ENCODE data around the gene SPG7. TPM values are rescaled to one million over a fixed set of nuclear protein-coding genes. Genes with fewer than 3 reads are reported as not detected.

The SPG7 gene
- total RNA-seq, 1 experiment from 2014 or later = 160 TPM

GRCh38 chr16:89583895-89584644, 75.9 kb downstream of the SPG7 start:
- no peaks in the 10 kb centered on the region for H3K27me3 ChIP-seq (ENCODE audit: insufficient read depth, low read depth)
- intact Hi-C loops (cut with micrococcal nuclease; ENCODE audit: unreplicated experiment) = no loop called here
- no peaks in the 10 kb centered on the region for H3K9me2 ChIP-seq (ENCODE audit: insufficient read depth)
- H3K9me3 ChIP-seq (ENCODE audit: insufficient read depth, low read depth) = no peaks in the 10 kb centered on the region
- H3K4me3 ChIP-seq = no peak overlapping the region
- no peak overlapping the region for H2AFZ ChIP-seq
- TF ChIP-seq EZH2 (IDR thresholded peaks at IDR 0.05; ENCODE audit: low read depth) (no peak), CTCF (conservative IDR thresholded peaks at IDR 0.05) (no peak)
- POLR2A ChIA-PET (ENCODE audit: unreplicated experiment) = no interaction called here
- H3K79me2 ChIP-seq (ENCODE audit: low read depth) = no peaks in the 10 kb centered on the region
- CTCF ChIA-PET = no interaction called here
- no peak overlapping the region for H3K27ac ChIP-seq
- peaks cover 29% of the 10 kb centered on the region for H3F3A ChIP-seq (ENCODE audit: insufficient read depth, low read depth)
- DNase-seq = no peak
- no peaks in the 10 kb centered on the region for H4K20me1 ChIP-seq (ENCODE audit: insufficient read depth)
- peaks cover 22% of the 10 kb centered on the region for H3K4me1 ChIP-seq (replicated peaks; ENCODE audit: insufficient read depth)
- H3K36me3 ChIP-seq (ENCODE audit: low read depth) = peaks cover 4% of the 10 kb centered on the region
- no TSS peak for BruUV-seq (replicated peaks)
- H3K4me2 ChIP-seq = no peak overlapping the region

GRCh38 chr16:89584768-89585549, 76.8 kb downstream of the SPG7 start:
- TF ChIP-seq CTCF (conservative IDR thresholded peaks at IDR 0.05) (no peak), EZH2 (IDR thresholded peaks at IDR 0.05; ENCODE audit: low read depth) (no peak)
- H3K36me3 ChIP-seq (ENCODE audit: low read depth) = no peaks in the 10 kb centered on the region; the same call in 1 of the 2 replicates
- no peak overlapping the region for H2AFZ ChIP-seq
- peaks cover 26% of the 10 kb centered on the region for H3F3A ChIP-seq (ENCODE audit: insufficient read depth, low read depth)
- no peak overlapping the region for H3K27ac ChIP-seq
- H3K4me3 ChIP-seq = no peak overlapping the region
- DNase-seq = no peak
- no peak overlapping the region for H3K4me2 ChIP-seq
- BruUV-seq (replicated peaks) = no TSS peak
- POLR2A ChIA-PET (ENCODE audit: unreplicated experiment) = no interaction called here
- CTCF ChIA-PET = no interaction called here
- no peaks in the 10 kb centered on the region for H3K27me3 ChIP-seq (ENCODE audit: insufficient read depth, low read depth)
- H3K79me2 ChIP-seq (ENCODE audit: low read depth) = no peaks in the 10 kb centered on the region
- no peaks in the 10 kb centered on the region for H4K20me1 ChIP-seq (ENCODE audit: insufficient read depth)
- intact Hi-C loops (cut with micrococcal nuclease; ENCODE audit: unreplicated experiment) = no loop called here
- no peaks in the 10 kb centered on the region for H3K9me2 ChIP-seq (ENCODE audit: insufficient read depth)
- H3K9me3 ChIP-seq (ENCODE audit: insufficient read depth, low read depth) = no peaks in the 10 kb centered on the region
- H3K4me1 ChIP-seq (replicated peaks; ENCODE audit: insufficient read depth) = peaks cover 22% of the 10 kb centered on the region

GRCh38 chr16:89586218-89586617, 78.0 kb downstream of the SPG7 start:
- H3K4me3 ChIP-seq = no peak overlapping the region
- no peak overlapping the region for H3K4me2 ChIP-seq
- H3F3A ChIP-seq (ENCODE audit: insufficient read depth, low read depth) = peaks cover 20% of the 10 kb centered on the region
- TF ChIP-seq EZH2 (IDR thresholded peaks at IDR 0.05; ENCODE audit: low read depth) (no peak), CTCF (conservative IDR thresholded peaks at IDR 0.05) (no peak)
- intact Hi-C loops (cut with micrococcal nuclease; ENCODE audit: unreplicated experiment) = no loop called here
- DNase-seq = no peak
- no peaks in the 10 kb centered on the region for H3K9me3 ChIP-seq (ENCODE audit: insufficient read depth, low read depth)
- no peaks in the 10 kb centered on the region for H4K20me1 ChIP-seq (ENCODE audit: insufficient read depth)
- H3K4me1 ChIP-seq (replicated peaks; ENCODE audit: insufficient read depth) = peaks cover 18% of the 10 kb centered on the region
- POLR2A ChIA-PET (ENCODE audit: unreplicated experiment) = no interaction called here
- H3K9me2 ChIP-seq (ENCODE audit: insufficient read depth) = no peaks in the 10 kb centered on the region
- CTCF ChIA-PET = no interaction called here
- no peak overlapping the region for H3K27ac ChIP-seq
- no peak overlapping the region for H2AFZ ChIP-seq
- H3K36me3 ChIP-seq (ENCODE audit: low read depth) = no peaks in the 10 kb centered on the region; the same call in 1 of the 2 replicates
- no peaks in the 10 kb centered on the region for H3K27me3 ChIP-seq (ENCODE audit: insufficient read depth, low read depth)
- H3K79me2 ChIP-seq (ENCODE audit: low read depth) = no peaks in the 10 kb centered on the region
- no TSS peak for BruUV-seq (replicated peaks)

Data from PC-9 (cell line).